NCI-H1436 (cell line): ENCODE data around the gene ABTB2.
"Not testable (repeated sequence)": the region's sequence is repeated elsewhere in the genome, so short reads cannot be mapped to it uniquely, and the experiment has no call there.

Experiments used
- DNase-seq: peaks from one replicate; lab custom pipeline; 2025; lab: John Stamatoyannopoulos, UW

Gene ABTB2

GRCh38 chr11:34238533-34238932 lies 119.3 kb downstream of the ABTB2 start:
- DNase-seq, result no peak

GRCh38 chr11:34236572-34236971 lies 121.2 kb downstream of the ABTB2 start:
- DNase-seq, result no peak

- DNase-seq, result no peak
Measured at GRCh38 chr11:34235591-34236071, 122.2 kb downstream of the ABTB2 start.

- no peak for DNase-seq
Measured at GRCh38 chr11:34235189-34235588, 122.6 kb downstream of the ABTB2 start.

GRCh38 chr11:34234086-34234740 lies 123.6 kb downstream of the ABTB2 start:
- no peak for DNase-seq

- DNase-seq, result no peak
Measured at GRCh38 chr11:34233215-34233614, 124.6 kb downstream of the ABTB2 start.

- no peak for DNase-seq
Measured at GRCh38 chr11:34232807-34233206, 125.0 kb downstream of the ABTB2 start.

GRCh38 chr11:34226210-34226609 lies 131.6 kb downstream of the ABTB2 start:
- DNase-seq, result no peak

- DNase-seq, result no peak
Measured at GRCh38 chr11:34225091-34225490, 132.7 kb downstream of the ABTB2 start.

- DNase-seq, result no peak
Measured at GRCh38 chr11:34224434-34224966, 133.3 kb downstream of the ABTB2 start.

- no peak for DNase-seq
Measured at GRCh38 chr11:34223907-34224306, 133.9 kb downstream of the ABTB2 start.

GRCh38 chr11:34223021-34223813 lies 134.6 kb downstream of the ABTB2 start:
- DNase-seq, result peak; percentile 28

- no peak for DNase-seq
Measured at GRCh38 chr11:34222030-34222429, 135.8 kb downstream of the ABTB2 start.

GRCh38 chr11:34219941-34220370 lies 137.9 kb downstream of the ABTB2 start:
- no peak for DNase-seq

GRCh38 chr11:34219279-34219678 lies 138.5 kb downstream of the ABTB2 start:
- no peak for DNase-seq

GRCh38 chr11:34218756-34219155 lies 139.1 kb downstream of the ABTB2 start:
- not testable (repeated sequence) for DNase-seq

- no peak for DNase-seq
Measured at GRCh38 chr11:34218067-34218466, 139.7 kb downstream of the ABTB2 start.

GRCh38 chr11:34216706-34217105 lies 141.1 kb downstream of the ABTB2 start:
- no peak for DNase-seq

- DNase-seq, result no peak
Measured at GRCh38 chr11:34215806-34216453, 141.9 kb downstream of the ABTB2 start.

- DNase-seq, result no peak
Measured at GRCh38 chr11:34214961-34215805, 142.6 kb downstream of the ABTB2 start.

GRCh38 chr11:34213366-34213765 lies 144.4 kb downstream of the ABTB2 start:
- no peak for DNase-seq

- DNase-seq, result no peak
Measured at GRCh38 chr11:34212566-34212965, 145.2 kb downstream of the ABTB2 start.
